ENCODE data around the gene TMPRSS2. TPM values are rescaled to one million over a fixed set of nuclear protein-coding genes. Genes with fewer than 3 reads are reported as not detected.

TMPRSS2 gene
- polyA plus RNA-seq, 3 donors: 29.0 to 35.8 (median 30.0) TPM

- no peak for DNase-seq (ENCODE audit: extremely low read depth in 1 of 11, low read depth in 9 of 11, low spot score in 4 of 11)
These were observed 13.6 kb upstream of the TMPRSS2 start for GRCh38 chr21:41521489-41522027.

GRCh38 chr21:41520560-41521442 lies 12.8 kb upstream of the TMPRSS2 start:
- no peak for DNase-seq (ENCODE audit: extremely low read depth in 1 of 11, low read depth in 9 of 11, low spot score in 4 of 11)

- no peak for DNase-seq (ENCODE audit: extremely low read depth in 1 of 11, low read depth in 9 of 11, low spot score in 4 of 11)
These were observed 12.0 kb upstream of the TMPRSS2 start for GRCh38 chr21:41519806-41520559.

- DNase-seq (ENCODE audit: extremely low read depth in 1 of 11, low read depth in 9 of 11, low spot score in 4 of 11): no peak
These were observed 10.8 kb upstream of the TMPRSS2 start for GRCh38 chr21:41518757-41519156.

- DNase-seq (ENCODE audit: extremely low read depth in 1 of 11, low read depth in 9 of 11, low spot score in 4 of 11): peak in 6 of 11 donors; percentile 45 to 65 (median 56)
These were observed 3.9 kb upstream of the TMPRSS2 start for GRCh38 chr21:41511858-41512257.

- DNase-seq (ENCODE audit: extremely low read depth in 1 of 11, low read depth in 9 of 11, low spot score in 4 of 11): no peak
These were observed 2.5 kb upstream of the TMPRSS2 start for GRCh38 chr21:41510500-41510899.

GRCh38 chr21:41509733-41510132 lies 1.8 kb upstream of the TMPRSS2 start:
- no peak for DNase-seq (ENCODE audit: extremely low read depth in 1 of 11, low read depth in 9 of 11, low spot score in 4 of 11)

- no peak for DNase-seq (ENCODE audit: extremely low read depth in 1 of 11, low read depth in 9 of 11, low spot score in 4 of 11)
These were observed 1.2 kb upstream of the TMPRSS2 start for GRCh38 chr21:41509145-41509496.

- DNase-seq (ENCODE audit: extremely low read depth in 1 of 11, low read depth in 9 of 11, low spot score in 4 of 11): no peak
These were observed 622 bp upstream of the TMPRSS2 start for GRCh38 chr21:41508415-41509144.

- DNase-seq (ENCODE audit: extremely low read depth in 1 of 11, low read depth in 9 of 11, low spot score in 4 of 11): no peak
These were observed 1.1 kb downstream of the TMPRSS2 start for GRCh38 chr21:41506611-41507520.

GRCh38 chr21:41506005-41506594 lies 1.9 kb downstream of the TMPRSS2 start:
- no peak for DNase-seq (ENCODE audit: extremely low read depth in 1 of 11, low read depth in 9 of 11, low spot score in 4 of 11)

- DNase-seq (ENCODE audit: extremely low read depth in 1 of 11, low read depth in 9 of 11, low spot score in 4 of 11): no peak
These were observed 3.9 kb downstream of the TMPRSS2 start for GRCh38 chr21:41504030-41504429.

- no peak for DNase-seq (ENCODE audit: extremely low read depth in 1 of 11, low read depth in 9 of 11, low spot score in 4 of 11)
These were observed 4.6 kb downstream of the TMPRSS2 start for GRCh38 chr21:41503331-41503730.

GRCh38 chr21:41501919-41502318 lies 6.0 kb downstream of the TMPRSS2 start:
- no peak for DNase-seq (ENCODE audit: extremely low read depth in 1 of 11, low read depth in 9 of 11, low spot score in 4 of 11)

GRCh38 chr21:41500931-41501381 lies 7.0 kb downstream of the TMPRSS2 start:
- no peak for DNase-seq (ENCODE audit: extremely low read depth in 1 of 11, low read depth in 9 of 11, low spot score in 4 of 11)

GRCh38 chr21:41500363-41500762 lies 7.6 kb downstream of the TMPRSS2 start:
- no peak for DNase-seq (ENCODE audit: extremely low read depth in 1 of 11, low read depth in 9 of 11, low spot score in 4 of 11)

- no peak for DNase-seq (ENCODE audit: extremely low read depth in 1 of 11, low read depth in 9 of 11, low spot score in 4 of 11)
These were observed 8.0 kb downstream of the TMPRSS2 start for GRCh38 chr21:41499920-41500319.

GRCh38 chr21:41497788-41498187 lies 10.2 kb downstream of the TMPRSS2 start:
- no peak for DNase-seq (ENCODE audit: extremely low read depth in 1 of 11, low read depth in 9 of 11, low spot score in 4 of 11)

Measured in renal cortex interstitium (tissue), 11 donors.